ENCODE data around the gene RNF187.

RNF187 gene

DNA sequence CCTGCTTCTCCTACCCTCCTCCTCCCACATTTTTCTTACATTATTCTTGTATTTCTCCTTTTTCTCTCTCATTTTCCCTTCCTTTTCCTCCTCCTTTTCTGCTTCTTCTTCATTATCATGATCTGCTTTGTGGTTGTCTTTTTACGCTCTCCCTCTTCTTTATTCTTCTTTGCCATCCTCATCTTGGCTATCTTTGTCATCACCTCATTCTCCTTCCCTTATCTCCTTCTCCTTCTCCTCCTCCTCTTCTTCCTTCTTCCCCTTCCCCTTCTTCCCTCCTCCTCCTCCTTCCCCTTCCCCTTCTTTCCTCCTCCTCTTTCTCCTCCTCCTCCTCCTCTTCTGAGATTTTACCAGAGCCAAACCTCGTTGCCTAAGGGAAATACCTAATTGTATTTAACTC lies 30.5 kb downstream of the RNF187 start:
- Mint-ChIP-seq H3K27ac (no peak overlapping the region), H3K4me3 (no peak overlapping the region), H3K36me3 (ENCODE audit: low read depth) (no peaks in the 10 kb centered on the region), H3K27me3 (ENCODE audit: low read depth) (peaks cover 46% of the 10 kb centered on the region), H3K9me3 (no peaks in the 10 kb centered on the region), H3K4me1 (ENCODE audit: low read depth) (peaks cover 6% of the 10 kb centered on the region)
- DNase-seq (ENCODE audit: low spot score): no peak

DNA sequence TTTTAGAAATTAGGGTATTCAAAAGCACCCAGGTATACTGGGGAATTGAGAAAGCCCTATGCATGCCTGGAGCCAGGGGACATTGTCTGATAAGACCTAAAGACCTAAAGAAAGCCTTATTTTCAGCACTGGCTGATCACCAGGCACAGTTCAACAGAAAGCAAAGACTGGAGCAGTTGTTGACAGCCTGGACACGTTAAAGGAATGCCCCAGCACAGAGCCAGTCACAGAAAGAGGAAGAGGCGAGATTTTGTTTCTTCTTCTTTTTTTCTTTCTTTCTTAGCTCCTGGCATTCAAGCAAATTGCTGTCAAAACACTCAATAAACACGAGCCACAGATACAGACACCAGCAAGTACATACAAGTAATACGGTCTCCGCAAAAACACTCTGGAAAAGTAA lies 40.4 kb downstream of the RNF187 start:
- H3K27me3 Mint-ChIP-seq (ENCODE audit: low read depth): peaks cover 16% of the 10 kb centered on the region
- no peak overlapping the region for H3K27ac Mint-ChIP-seq
- H3K36me3 Mint-ChIP-seq (ENCODE audit: low read depth): no peaks in the 10 kb centered on the region

DNA sequence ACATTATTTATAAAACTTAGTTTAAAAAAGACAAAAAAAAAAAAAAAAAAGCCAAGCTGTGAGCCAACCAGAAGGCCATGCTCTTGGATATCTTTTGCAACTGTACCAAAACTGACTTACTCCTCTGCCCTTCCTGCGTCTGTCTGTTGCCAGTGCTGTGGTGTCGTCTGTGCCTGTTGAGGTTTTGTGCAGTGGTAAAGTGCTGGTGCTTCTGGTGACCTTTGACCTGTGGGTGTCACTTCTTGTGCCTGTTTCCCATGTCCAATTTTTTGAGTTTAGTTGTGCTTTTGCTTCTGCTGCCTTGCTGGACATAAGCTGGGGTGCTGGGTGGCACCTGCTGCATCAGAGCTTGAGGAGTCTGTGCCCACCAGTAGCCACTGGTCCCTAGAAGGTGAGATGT lies 41.4 kb downstream of the RNF187 start:
- no peaks in the 10 kb centered on the region for H3K4me1 Mint-ChIP-seq (ENCODE audit: low read depth)
- H3K4me3 Mint-ChIP-seq: no peak overlapping the region
- no peak overlapping the region for H3K27ac Mint-ChIP-seq
- peaks cover 14% of the 10 kb centered on the region for H3K27me3 Mint-ChIP-seq (ENCODE audit: low read depth)
- no peaks in the 10 kb centered on the region for H3K36me3 Mint-ChIP-seq (ENCODE audit: low read depth)
- H3K9me3 Mint-ChIP-seq: no peaks in the 10 kb centered on the region
- no peak for DNase-seq (ENCODE audit: low spot score)

More for the DNA sequence above, 40.4 kb downstream of the RNF187 start:
- DNase-seq (ENCODE audit: low spot score): no peak
- Mint-ChIP-seq H3K9me3 (no peaks in the 10 kb centered on the region), H3K4me1 (ENCODE audit: low read depth) (no peaks in the 10 kb centered on the region), H3K4me3 (no peak overlapping the region)

DNA sequence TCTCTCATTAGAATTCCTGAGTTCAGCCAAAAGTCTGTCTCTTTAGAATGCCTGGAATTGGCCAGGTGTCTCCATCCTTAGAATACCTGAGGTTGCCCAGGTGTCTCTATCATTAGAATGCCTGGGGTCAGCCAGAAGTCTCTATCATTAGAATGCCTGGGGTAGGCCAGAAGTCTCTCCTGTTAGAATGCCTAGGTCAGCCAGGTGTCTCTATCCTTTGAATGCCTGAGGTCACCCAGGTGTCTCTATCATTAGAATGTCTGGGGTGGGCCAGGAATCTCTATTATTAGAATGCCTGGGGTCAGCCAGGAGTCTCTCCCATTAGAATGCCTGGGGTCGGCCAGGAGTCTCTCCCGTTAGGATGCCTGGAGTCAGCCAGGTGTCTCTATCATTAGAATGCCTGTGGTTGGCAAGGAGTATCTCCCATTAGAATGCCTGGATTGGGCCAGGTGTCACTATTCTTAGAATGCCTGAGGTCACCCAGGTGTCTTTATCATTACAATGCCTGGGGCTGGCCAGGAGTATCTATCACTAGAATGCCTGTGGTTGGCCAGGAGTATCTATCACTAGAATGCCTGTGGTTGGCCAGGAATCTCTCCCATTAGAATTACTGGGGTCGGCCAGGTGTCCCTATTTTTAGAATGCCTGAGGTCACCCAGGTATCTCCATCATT lies 43.0 kb downstream of the RNF187 start:
- peaks cover 3% of the 10 kb centered on the region for H3K9me3 Mint-ChIP-seq
- H3K4me1 Mint-ChIP-seq (ENCODE audit: low read depth): no peaks in the 10 kb centered on the region
- H3K36me3 Mint-ChIP-seq (ENCODE audit: low read depth): no peaks in the 10 kb centered on the region
- H3K27ac Mint-ChIP-seq: no peak overlapping the region
- no peak for DNase-seq (ENCODE audit: low spot score)
- H3K27me3 Mint-ChIP-seq (ENCODE audit: low read depth): peaks cover 7% of the 10 kb centered on the region
- H3K4me3 Mint-ChIP-seq: no peak overlapping the region

DNA sequence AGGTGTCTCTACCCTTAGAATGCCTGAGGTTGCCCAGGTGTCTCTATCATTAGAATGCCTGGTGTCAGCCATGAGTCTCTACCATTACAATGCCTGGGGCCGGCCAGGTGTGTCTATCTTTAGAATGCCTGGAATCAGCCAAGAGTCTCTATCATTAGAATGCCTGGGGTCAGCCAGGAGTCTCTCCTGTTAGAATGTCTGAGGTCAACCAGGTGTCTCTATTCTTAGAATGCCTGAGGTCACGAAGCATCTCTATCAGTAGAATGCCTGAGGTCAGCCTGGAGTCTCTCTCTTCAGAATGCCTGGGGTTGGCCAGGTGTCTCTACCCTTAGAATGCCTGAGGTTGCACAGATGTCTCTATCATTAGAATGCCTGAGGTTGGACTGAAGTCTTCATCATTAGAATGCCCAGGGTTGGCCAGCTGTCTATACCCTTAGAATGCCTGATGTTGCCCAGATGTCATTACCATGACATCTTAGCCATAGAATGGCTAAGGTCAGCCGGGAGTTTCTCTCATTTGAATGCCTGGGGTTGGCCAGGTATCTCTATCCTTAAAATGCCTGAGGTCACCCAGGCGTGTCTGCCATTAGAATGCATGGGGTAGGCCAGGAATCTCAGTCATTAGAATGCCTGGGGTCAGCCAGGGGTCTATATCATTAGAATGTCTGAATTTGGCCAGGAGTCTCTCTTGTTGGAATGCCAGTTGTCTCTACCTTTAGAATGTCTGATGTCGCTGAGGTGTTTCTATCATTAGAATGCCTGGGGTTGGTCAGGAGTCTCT lies 44.0 kb downstream of the RNF187 start:
- H3K27ac Mint-ChIP-seq: no peak overlapping the region
- DNase-seq (ENCODE audit: low spot score): no peak
- no peaks in the 10 kb centered on the region for H3K4me1 Mint-ChIP-seq (ENCODE audit: low read depth)
- peaks cover 4% of the 10 kb centered on the region for H3K27me3 Mint-ChIP-seq (ENCODE audit: low read depth)
- H3K9me3 Mint-ChIP-seq: peaks cover 12% of the 10 kb centered on the region
- H3K36me3 Mint-ChIP-seq (ENCODE audit: low read depth): no peaks in the 10 kb centered on the region
- H3K4me3 Mint-ChIP-seq: no peak overlapping the region

DNA sequence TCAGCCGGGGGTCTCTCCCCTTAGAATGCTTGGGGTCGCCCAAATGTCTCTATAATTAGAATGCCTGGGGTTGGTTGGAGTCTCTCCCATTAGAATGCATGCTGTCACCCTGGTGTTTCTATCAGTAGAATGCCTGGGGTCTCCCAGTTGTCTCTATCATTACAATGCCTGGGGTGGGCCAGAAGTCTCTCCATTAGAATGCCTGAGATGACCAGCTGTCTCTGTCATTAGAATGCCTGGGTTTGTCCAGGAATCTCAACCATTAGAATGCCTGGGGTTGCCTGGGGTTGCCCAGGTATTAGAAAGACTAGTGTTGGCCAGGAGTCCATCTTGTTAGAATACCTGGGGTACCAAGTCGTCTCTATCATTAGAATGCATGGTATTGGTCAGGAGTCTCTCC lies 51.6 kb downstream of the RNF187 start:
- H3K27me3 Mint-ChIP-seq (ENCODE audit: low read depth): no peaks in the 10 kb centered on the region
- H3K9me3 Mint-ChIP-seq: peaks cover 24% of the 10 kb centered on the region
- no peaks in the 10 kb centered on the region for H3K4me1 Mint-ChIP-seq (ENCODE audit: low read depth)
- H3K4me3 Mint-ChIP-seq: no peak overlapping the region
- no peak for DNase-seq (ENCODE audit: low spot score)
- no peaks in the 10 kb centered on the region for H3K36me3 Mint-ChIP-seq (ENCODE audit: low read depth)
- no peak overlapping the region for H3K27ac Mint-ChIP-seq

DNA sequence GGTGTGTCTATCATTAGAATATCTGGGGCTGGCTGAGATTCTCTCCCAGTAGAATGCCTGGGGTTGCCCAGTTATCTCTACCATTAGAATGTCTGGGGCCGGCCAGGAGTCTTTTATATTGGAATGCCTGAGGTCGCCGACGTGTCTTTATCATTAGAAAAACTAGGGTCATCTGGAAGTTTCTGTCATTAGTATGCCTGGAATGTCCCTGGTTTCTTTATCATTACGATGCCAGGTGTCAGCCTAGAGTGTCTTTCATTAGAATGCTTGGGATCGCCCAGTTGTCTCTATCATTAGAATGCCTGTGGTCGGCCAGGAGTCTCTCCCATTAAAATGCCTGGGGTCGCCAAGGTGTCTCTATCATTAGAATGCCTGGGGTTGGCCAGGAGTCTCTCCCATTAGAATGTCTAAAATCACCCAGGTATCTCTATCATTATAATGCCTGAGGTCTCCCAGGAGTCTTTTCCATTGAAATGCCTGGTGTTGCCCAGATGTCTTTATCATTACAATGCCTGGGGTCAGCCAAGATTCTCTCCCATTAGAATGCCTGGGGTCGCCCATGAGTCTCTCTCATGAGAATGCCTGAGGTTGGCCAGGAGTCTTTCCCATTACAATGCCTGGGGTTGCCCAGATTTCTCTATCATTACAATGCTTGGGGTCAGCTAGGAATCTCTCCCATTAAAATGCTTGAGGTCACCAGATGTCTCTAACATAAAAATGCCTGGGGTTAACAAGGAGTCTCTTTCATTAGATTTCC lies 53.2 kb downstream of the RNF187 start:
- Mint-ChIP-seq H3K27ac (no peak overlapping the region), H3K36me3 (ENCODE audit: low read depth) (no peaks in the 10 kb centered on the region), H3K4me1 (ENCODE audit: low read depth) (no peaks in the 10 kb centered on the region), H3K9me3 (peaks cover 19% of the 10 kb centered on the region), H3K27me3 (ENCODE audit: low read depth) (no peaks in the 10 kb centered on the region), H3K4me3 (no peak overlapping the region)
- no peak for DNase-seq (ENCODE audit: low spot score)

DNA sequence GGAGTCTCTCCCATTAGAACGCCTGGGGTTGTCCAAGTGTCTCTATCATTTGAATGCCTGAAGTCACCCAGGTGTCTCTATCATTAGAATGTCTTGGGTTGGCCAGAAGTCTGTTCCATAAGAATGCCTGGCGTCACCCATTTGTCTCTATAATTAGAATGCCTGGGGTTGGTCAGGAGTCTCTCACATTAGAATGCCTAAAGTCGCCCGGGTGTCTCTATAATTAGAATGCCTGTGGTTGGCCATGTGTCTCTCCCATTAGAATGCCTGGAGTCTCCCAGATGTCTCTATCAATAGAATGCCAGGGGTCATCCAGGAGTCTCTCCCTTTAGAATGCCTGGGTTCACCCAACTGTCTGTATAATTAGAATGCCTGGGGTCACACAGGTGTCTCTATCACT lies 54.5 kb downstream of the RNF187 start:
- DNase-seq (ENCODE audit: low spot score): no peak
- no peaks in the 10 kb centered on the region for H3K4me1 Mint-ChIP-seq (ENCODE audit: low read depth)
- H3K36me3 Mint-ChIP-seq (ENCODE audit: low read depth): no peaks in the 10 kb centered on the region
- peaks cover 7% of the 10 kb centered on the region for H3K9me3 Mint-ChIP-seq
- no peak overlapping the region for H3K27ac Mint-ChIP-seq
- no peak overlapping the region for H3K4me3 Mint-ChIP-seq
- no peaks in the 10 kb centered on the region for H3K27me3 Mint-ChIP-seq (ENCODE audit: low read depth)

DNA sequence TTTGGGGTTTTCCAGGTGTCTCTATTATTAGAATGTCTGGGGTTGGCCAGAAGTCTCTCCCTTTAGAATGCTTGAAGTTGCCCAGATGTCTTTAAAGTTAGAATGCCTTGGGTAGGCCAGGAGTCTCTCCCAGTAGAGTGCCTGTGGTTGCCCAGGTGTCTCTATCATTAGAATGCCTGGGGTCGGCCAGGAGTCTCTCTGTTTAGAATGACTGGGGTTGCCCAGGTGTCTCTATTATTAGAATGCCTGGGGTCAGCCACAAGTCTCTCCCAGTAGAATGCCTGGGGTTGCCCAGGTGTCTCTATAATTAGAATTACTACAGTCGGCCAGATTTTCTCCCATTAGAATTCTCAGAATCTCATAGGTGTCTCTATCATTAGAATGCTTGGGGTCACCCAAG lies 55.2 kb downstream of the RNF187 start:
- no peak overlapping the region for H3K27ac Mint-ChIP-seq
- no peak overlapping the region for H3K4me3 Mint-ChIP-seq
- H3K4me1 Mint-ChIP-seq (ENCODE audit: low read depth): no peaks in the 10 kb centered on the region
- no peaks in the 10 kb centered on the region for H3K36me3 Mint-ChIP-seq (ENCODE audit: low read depth)
- peaks cover under 1% of the 10 kb centered on the region for H3K9me3 Mint-ChIP-seq
- no peaks in the 10 kb centered on the region for H3K27me3 Mint-ChIP-seq (ENCODE audit: low read depth)
- no peak for DNase-seq (ENCODE audit: low spot score)

DNA sequence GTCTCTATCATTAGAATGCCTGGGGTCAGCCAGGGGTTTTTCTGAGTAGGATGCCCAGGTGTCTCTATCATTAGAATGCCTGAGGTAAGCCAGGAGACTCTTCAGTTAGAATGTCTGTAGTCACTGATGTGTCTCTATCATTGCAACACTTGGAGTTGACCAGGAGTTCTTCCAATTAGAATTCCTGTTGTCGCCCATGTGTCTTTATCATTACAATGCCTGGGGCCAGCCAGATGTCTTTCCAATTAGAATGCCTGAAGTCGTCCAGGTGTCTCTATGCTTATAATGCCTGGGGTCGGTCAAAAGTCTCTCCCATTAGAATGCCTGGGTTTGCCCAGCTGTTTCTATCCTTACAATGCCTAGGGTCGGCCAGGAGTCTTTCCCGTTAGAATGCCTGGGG lies 55.8 kb downstream of the RNF187 start:
- H3K36me3 Mint-ChIP-seq (ENCODE audit: low read depth): no peaks in the 10 kb centered on the region
- H3K4me1 Mint-ChIP-seq (ENCODE audit: low read depth): no peaks in the 10 kb centered on the region
- no peak overlapping the region for H3K4me3 Mint-ChIP-seq
- H3K27ac Mint-ChIP-seq: no peak overlapping the region
- no peak for DNase-seq (ENCODE audit: low spot score)
- no peaks in the 10 kb centered on the region for H3K9me3 Mint-ChIP-seq
- H3K27me3 Mint-ChIP-seq (ENCODE audit: low read depth): no peaks in the 10 kb centered on the region

DNA sequence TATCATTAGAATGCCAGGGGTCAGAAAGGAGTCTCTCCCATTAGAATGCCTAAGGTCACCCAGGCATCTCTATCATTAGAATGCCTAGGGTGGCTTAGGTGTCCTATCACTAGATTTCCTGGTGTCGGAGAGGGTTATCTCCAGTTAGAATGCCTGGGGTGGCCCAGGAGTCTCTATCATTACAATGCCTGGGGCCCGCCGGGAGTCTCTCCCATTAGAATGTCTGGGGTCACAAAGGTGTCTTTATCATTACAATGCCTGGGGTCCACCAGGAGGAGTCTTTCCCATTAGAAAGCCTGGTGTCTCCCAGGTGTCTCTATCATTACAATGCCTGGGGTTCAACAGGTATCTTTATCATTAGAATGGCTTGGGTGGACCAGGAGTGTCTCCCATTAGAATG lies 56.2 kb downstream of the RNF187 start:
- no peaks in the 10 kb centered on the region for H3K27me3 Mint-ChIP-seq (ENCODE audit: low read depth)
- H3K27ac Mint-ChIP-seq: no peak overlapping the region
- no peaks in the 10 kb centered on the region for H3K9me3 Mint-ChIP-seq
- no peaks in the 10 kb centered on the region for H3K4me1 Mint-ChIP-seq (ENCODE audit: low read depth)
- H3K36me3 Mint-ChIP-seq (ENCODE audit: low read depth): no peaks in the 10 kb centered on the region
- DNase-seq (ENCODE audit: low spot score): no peak
- no peak overlapping the region for H3K4me3 Mint-ChIP-seq

DNA sequence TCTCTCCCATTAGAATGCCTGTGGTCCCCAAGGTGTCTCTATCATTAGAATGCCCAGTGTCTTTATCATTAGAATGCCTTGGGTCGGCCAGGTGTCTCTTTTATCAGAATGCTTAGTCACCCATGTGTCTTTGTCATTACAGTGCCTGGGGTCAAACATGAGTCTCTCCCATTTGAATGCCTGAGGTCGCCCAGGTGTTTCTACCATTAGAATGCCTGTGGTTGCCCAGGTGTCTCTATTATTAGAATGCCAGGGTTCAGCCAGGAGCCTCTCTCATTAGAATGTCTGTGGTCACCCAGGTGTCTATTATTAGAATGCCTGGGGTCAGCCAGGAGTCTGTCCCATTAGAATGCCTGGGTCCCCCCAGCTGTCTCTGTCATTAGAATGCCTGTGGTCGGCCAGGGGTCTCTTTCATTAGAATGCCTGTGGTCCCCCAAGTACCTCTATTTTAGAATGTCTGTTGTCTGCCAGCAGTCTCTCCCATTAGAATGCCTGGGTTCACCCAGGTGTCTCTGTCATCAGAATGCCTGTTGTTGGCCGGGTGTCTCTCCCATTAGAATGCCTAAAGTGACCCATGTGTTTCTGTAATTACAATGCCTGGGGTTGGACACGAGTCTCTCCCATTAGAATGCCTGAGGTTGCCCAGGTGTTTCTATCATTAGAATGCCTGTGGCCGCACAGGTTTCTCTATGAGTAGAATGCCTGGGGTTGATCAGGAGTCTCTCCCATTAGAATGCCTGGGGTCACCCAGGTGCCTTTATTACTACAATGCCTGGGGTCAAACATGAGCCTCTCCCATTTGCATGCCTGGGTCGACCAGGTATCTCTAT lies 57.1 kb downstream of the RNF187 start:
- no peaks in the 10 kb centered on the region for H3K27me3 Mint-ChIP-seq (ENCODE audit: low read depth)
- H3K27ac Mint-ChIP-seq: no peak overlapping the region
- no peaks in the 10 kb centered on the region for H3K4me1 Mint-ChIP-seq (ENCODE audit: low read depth)
- H3K9me3 Mint-ChIP-seq: no peaks in the 10 kb centered on the region
- no peak for DNase-seq (ENCODE audit: low spot score)
- H3K4me3 Mint-ChIP-seq: no peak overlapping the region
- H3K36me3 Mint-ChIP-seq (ENCODE audit: low read depth): no peaks in the 10 kb centered on the region

DNA sequence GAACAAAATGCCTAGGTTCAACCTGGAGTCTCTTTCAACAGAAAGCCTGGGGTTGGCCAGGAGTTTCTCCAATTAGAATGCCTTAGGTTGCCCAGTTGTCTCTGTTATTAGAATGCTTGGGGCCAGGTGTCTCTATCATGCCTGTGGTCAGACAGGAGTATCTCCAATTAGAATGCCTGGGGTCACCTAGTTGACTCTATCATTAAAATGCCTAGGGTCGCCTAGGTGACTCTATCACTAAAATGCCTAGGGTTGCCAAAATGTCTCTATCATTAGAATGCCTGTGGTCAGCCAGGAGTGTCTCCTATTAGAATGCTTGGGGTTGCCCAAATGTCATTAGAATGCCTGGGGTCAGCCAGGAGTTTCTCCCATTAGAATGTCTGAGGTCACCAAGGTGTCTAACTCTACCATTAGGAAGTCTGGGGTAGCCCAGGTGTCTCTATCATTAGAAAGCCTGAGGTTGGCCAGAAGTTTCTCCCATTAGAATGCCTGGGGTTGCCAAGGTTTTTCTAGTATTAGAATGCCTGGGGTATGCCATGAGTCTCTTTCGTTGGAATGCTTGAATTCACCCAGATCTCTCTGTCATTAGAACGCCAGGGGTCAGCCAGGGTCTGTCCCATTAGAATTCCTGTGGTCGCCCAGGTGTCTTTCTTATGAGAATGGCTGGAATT lies 57.9 kb downstream of the RNF187 start:
- H3K4me1 Mint-ChIP-seq (ENCODE audit: low read depth): no peaks in the 10 kb centered on the region
- H3K27me3 Mint-ChIP-seq (ENCODE audit: low read depth): no peaks in the 10 kb centered on the region
- H3K27ac Mint-ChIP-seq: no peak overlapping the region
- no peak for DNase-seq (ENCODE audit: low spot score)
- no peaks in the 10 kb centered on the region for H3K9me3 Mint-ChIP-seq
- H3K4me3 Mint-ChIP-seq: no peak overlapping the region
- no peaks in the 10 kb centered on the region for H3K36me3 Mint-ChIP-seq (ENCODE audit: low read depth)

All from T-helper 2 cell treated with Interferon-gamma antibody and Interleukin-4, amounts not matched to agents 5 μg/mL and 100 μg/mL, for 36 hours (primary cell).